ENCODE data around the gene CSNK1E.

CSNK1E gene

GRCh38 chr22:38347181-38347943 lies 30.1 kb upstream of the CSNK1E start:
- TF ChIP-seq FOXP2 (optimal IDR thresholded peaks at IDR 0.05; ENCODE audit: borderline replicate concordance, extremely low read depth, extremely low read length, insufficient read depth) (no peak), TAF1 (IDR thresholded peaks at IDR 0.05; ENCODE audit: borderline replicate concordance, insufficient read depth, low read length) (no peak), POLR2AphosphoS5 (IDR thresholded peaks at IDR 0.05; ENCODE audit: low read depth, low read length) (no peak)

- no peak for TF ChIP-seq TAF1 (IDR thresholded peaks at IDR 0.05; ENCODE audit: borderline replicate concordance, insufficient read depth, low read length)
- TF ChIP-seq REST (IDR thresholded peaks at IDR 0.05; ENCODE audit: insufficient read depth in 1 of 2, low read depth in 2 of 2, low read length in 2 of 2), result no peak
- no peak for TF ChIP-seq FOXP2 (optimal IDR thresholded peaks at IDR 0.05; ENCODE audit: borderline replicate concordance, extremely low read depth, extremely low read length, insufficient read depth)
- no peak for TF ChIP-seq SIN3A (IDR thresholded peaks at IDR 0.05; ENCODE audit: borderline replicate concordance, insufficient read depth, low read length)
- TF ChIP-seq POLR2AphosphoS5 (IDR thresholded peaks at IDR 0.05; ENCODE audit: low read depth, low read length), result no peak
These were observed 29.3 kb upstream of the CSNK1E start for GRCh38 chr22:38346506-38346905.

GRCh38 chr22:38345782-38346181 lies 28.5 kb upstream of the CSNK1E start:
- TF ChIP-seq REST (IDR thresholded peaks at IDR 0.05; ENCODE audit: insufficient read depth in 1 of 2, low read depth in 2 of 2, low read length in 2 of 2) (no peak), FOXP2 (optimal IDR thresholded peaks at IDR 0.05; ENCODE audit: borderline replicate concordance, extremely low read depth, extremely low read length, insufficient read depth) (no peak), TAF1 (IDR thresholded peaks at IDR 0.05; ENCODE audit: borderline replicate concordance, insufficient read depth, low read length) (no peak)

GRCh38 chr22:38338772-38339379 lies 21.6 kb upstream of the CSNK1E start:
- TF ChIP-seq SIN3A (IDR thresholded peaks at IDR 0.05; ENCODE audit: borderline replicate concordance, insufficient read depth, low read length), result no peak
- no peak for TF ChIP-seq REST (IDR thresholded peaks at IDR 0.05; ENCODE audit: insufficient read depth in 1 of 2, low read depth in 2 of 2, low read length in 2 of 2)
- TF ChIP-seq POLR2AphosphoS5 (IDR thresholded peaks at IDR 0.05; ENCODE audit: low read depth, low read length), result no peak
- no peak for TF ChIP-seq FOXP2 (optimal IDR thresholded peaks at IDR 0.05; ENCODE audit: borderline replicate concordance, extremely low read depth, extremely low read length, insufficient read depth)
- no peak for TF ChIP-seq TAF1 (IDR thresholded peaks at IDR 0.05; ENCODE audit: borderline replicate concordance, insufficient read depth, low read length)

GRCh38 chr22:38336699-38337098 lies 19.5 kb upstream of the CSNK1E start:
- TF ChIP-seq TAF1 (IDR thresholded peaks at IDR 0.05; ENCODE audit: borderline replicate concordance, insufficient read depth, low read length) (no peak), FOXP2 (optimal IDR thresholded peaks at IDR 0.05; ENCODE audit: borderline replicate concordance, extremely low read depth, extremely low read length, insufficient read depth) (no peak), POLR2AphosphoS5 (IDR thresholded peaks at IDR 0.05; ENCODE audit: low read depth, low read length) (no peak), REST (IDR thresholded peaks at IDR 0.05; ENCODE audit: insufficient read depth in 1 of 2, low read depth in 2 of 2, low read length in 2 of 2) (no peak), SIN3A (IDR thresholded peaks at IDR 0.05; ENCODE audit: borderline replicate concordance, insufficient read depth, low read length) (no peak)

Measured in PFSK-1 (cell line).